Transverse colon (tissue), 3 donors: Measurements from ENCODE around the gene FSTL5.

Experiments
- EP300 ChIP-seq: sonication (generic); formaldehyde crosslinking; IDR thresholded peaks from one replicate; pipeline ENCODE4 v1.6.1; 2017; ENCODE audit warnings: antibody characterized with exemption, low read depth
- POLR2A ChIP-seq: fragments of 450-650 bp; IDR thresholded peaks from one replicate; pipeline ENCODE4 v1.6.1; 2016; ENCODE audit warnings: antibody characterized with exemption, mild to moderate bottlenecking, moderate library complexity
- TF ChIP-seq, protein P1 (sequence below), 5 experiments: fragments of 200-600 bp in 3 of 5; fragments of 450-650 bp in 2 of 5; sonication (generic) in 3 of 5; IDR thresholded peaks; 1 replicate in 2 of 5; 2 replicates in 3 of 5; pipeline ENCODE4 v1.5.1; 2016 to 2017; ENCODE audit warnings: antibody characterized with exemption in 5 of 5, inconsistent platforms in 3 of 5, mild to moderate bottlenecking in 2 of 5, moderate library complexity in 1 of 5

DNA sequence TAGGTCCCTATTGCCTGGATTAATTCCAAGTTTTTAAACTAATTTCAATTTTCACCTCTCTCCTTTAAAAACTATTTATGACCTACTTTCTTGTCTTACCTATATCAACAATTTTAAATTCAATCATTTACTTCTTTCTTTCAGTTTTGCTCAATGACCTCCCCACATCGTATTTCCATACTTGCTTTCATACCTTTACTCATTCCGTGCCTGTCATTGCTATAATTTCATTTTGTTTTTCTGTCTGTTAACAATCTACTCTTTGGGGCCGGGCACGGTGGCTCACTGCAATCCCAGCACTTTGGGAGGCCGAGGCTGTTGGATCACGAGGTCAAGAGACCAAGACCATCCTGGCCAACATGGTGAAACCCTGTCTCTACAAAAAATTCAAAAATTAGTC, 781.1 kb downstream of the FSTL5 start:
- TF ChIP-seq, protein P1, sequence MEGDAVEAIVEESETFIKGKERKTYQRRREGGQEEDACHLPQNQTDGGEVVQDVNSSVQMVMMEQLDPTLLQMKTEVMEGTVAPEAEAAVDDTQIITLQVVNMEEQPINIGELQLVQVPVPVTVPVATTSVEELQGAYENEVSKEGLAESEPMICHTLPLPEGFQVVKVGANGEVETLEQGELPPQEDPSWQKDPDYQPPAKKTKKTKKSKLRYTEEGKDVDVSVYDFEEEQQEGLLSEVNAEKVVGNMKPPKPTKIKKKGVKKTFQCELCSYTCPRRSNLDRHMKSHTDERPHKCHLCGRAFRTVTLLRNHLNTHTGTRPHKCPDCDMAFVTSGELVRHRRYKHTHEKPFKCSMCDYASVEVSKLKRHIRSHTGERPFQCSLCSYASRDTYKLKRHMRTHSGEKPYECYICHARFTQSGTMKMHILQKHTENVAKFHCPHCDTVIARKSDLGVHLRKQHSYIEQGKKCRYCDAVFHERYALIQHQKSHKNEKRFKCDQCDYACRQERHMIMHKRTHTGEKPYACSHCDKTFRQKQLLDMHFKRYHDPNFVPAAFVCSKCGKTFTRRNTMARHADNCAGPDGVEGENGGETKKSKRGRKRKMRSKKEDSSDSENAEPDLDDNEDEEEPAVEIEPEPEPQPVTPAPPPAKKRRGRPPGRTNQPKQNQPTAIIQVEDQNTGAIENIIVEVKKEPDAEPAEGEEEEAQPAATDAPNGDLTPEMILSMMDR (IDR thresholded peaks at IDR 0.05): no peak
- TF ChIP-seq POLR2A: no peak
- TF ChIP-seq EP300: no peak
